22Rv1 (cell line): Measurements from ENCODE around the gene PPP2R3A.

Experiments
- CTCF ChIP-seq: fragments of 450-650 bp; IDR thresholded peaks from 2 replicates; pipeline ENCODE4 v1.5.1; 2017; ENCODE audit warnings: mild to moderate bottlenecking
- ZFX ChIP-seq: fragments of 450-650 bp; IDR thresholded peaks from 2 replicates; pipeline ENCODE4 v1.6.1; 2017; ENCODE audit warnings: antibody characterized with exemption, borderline replicate concordance

GRCh38 chr3:136038668-136039067, 73.1 kb downstream of the PPP2R3A start:
- TF ChIP-seq CTCF (no peak), ZFX (no peak)
